ENCODE results near the gene CDH23. TPM values are rescaled to one million over a fixed set of nuclear protein-coding genes. Genes with fewer than 3 reads are reported as not detected.

Gene CDH23
- total and polyA plus RNA-seq, 9 of the 15 experiments (the other 6 are each of a cell fraction or from before 2014, with no cell fraction given): 0.18 to 1.2 (median 0.47) TPM

- Histone ChIP-seq H2AFZ (ENCODE audit: low read depth, low read length) (no peak overlapping the region), H3K9me1 (ENCODE audit: control insufficient read depth, insufficient read depth, low read length) (no peaks in the 10 kb centered on the region), H3K79me2 (ENCODE audit: control insufficient read depth, insufficient read depth, low read length) (no peaks in the 10 kb centered on the region), H3K27me3 (ENCODE audit: control insufficient read depth in 2 of 2, insufficient read depth in 2 of 2, low read length in 2 of 2) (peaks cover 33 to 89% of the 10 kb centered on the region in 2 experiments; a peak in 4 of 5 replicates), H3K9me3 (replicated peaks; ENCODE audit: control insufficient read depth, insufficient read depth, low read depth, low read length) (no peaks in the 10 kb centered on the region), H3K4me2 (ENCODE audit: insufficient read depth, low read length) (no peak overlapping the region), H3K4me1 (replicated peaks in 1 of 2; ENCODE audit: control insufficient read depth in 2 of 2, insufficient read depth in 2 of 2, low read length in 2 of 2) (no peaks in the 10 kb centered on the region), H4K20me1 (replicated peaks; ENCODE audit: control insufficient read depth, insufficient read depth, low read length) (peaks cover 16% of the 10 kb centered on the region), H3K27ac (ENCODE audit: extremely low read depth, low read depth, low read length) (no peak overlapping the region), H3K9ac (ENCODE audit: insufficient read depth in 1 of 2, low read depth in 2 of 2, low read length in 2 of 2) (no peak overlapping the region), H3K36me3 (ENCODE audit: control insufficient read depth, insufficient read depth, low read length) (no peaks in the 10 kb centered on the region), H3K4me3 (no peak overlapping the region)
- ATAC-seq (no peak), DNase-seq (ENCODE audit: extremely low read depth in 1 of 4, low spot score in 3 of 4) (no peak), FAIRE-seq (no peak)
- in situ Hi-C loops (cut with MboI): no loop called here
- CTCF ChIA-PET (ENCODE audit: low intra/inter-chr PET ratio): no interaction called here
- TF ChIP-seq NKRF (IDR thresholded peaks at IDR 0.05; ENCODE audit: borderline replicate concordance) (no peak), ZFP36 (IDR thresholded peaks at IDR 0.05; ENCODE audit: low read depth, low read length, partially characterized antibody) (peak; percentile 87), ARID2 (IDR thresholded peaks at IDR 0.05) (no peak), BCOR (IDR thresholded peaks at IDR 0.05) (peak; percentile 39; the same call in 1 of the 2 replicates), AFF1 (IDR thresholded peaks at IDR 0.05; ENCODE audit: low read depth in 1 of 2, partially characterized antibody in 2 of 2) (no peak), POLR2AphosphoS5 (IDR thresholded peaks at IDR 0.05; ENCODE audit: control insufficient read depth, insufficient read depth, low read depth, low read length) (no peak)
- BruUV-seq (replicated peaks): no TSS peak
- 0% methylated on average over 4 of the region's 4 CpGs for WGBS (ENCODE audit: insufficient coverage, low coverage, missing lambda C conversion rate)
- intact Hi-C loops (cut with micrococcal nuclease): no loop called here
- POLR2A ChIA-PET: interaction anchor here (1.1 to 1.3 kb wide), 3 partner anchors 13 to 24 kb away, joined by 3 to 5 read pairs (median 3); no protein-coding TSS in a partner anchor
These were observed 47.7 kb downstream of the CDH23 start for GRCh38 chr10:71444284-71445054.
